Measurements from ENCODE around the gene PITX3.

PITX3 gene

GRCh38 chr10:102279104-102279503 lies 37.8 kb upstream of the PITX3 start:
- no peak for DNase-seq (ENCODE audit: low read depth)
- no peak for TF ChIP-seq CTCF (IDR thresholded peaks at IDR 0.05; ENCODE audit: control insufficient read depth, insufficient read depth, low read depth, low read length, missing control alignments)
- no peak overlapping the region for H3K4me3 ChIP-seq (ENCODE audit: control insufficient read depth, low read depth, low read length)

- H3K4me3 ChIP-seq (ENCODE audit: control insufficient read depth, low read depth, low read length): no peak overlapping the region
- TF ChIP-seq CTCF (IDR thresholded peaks at IDR 0.05; ENCODE audit: control insufficient read depth, insufficient read depth, low read depth, low read length, missing control alignments): no peak
- no peak for DNase-seq (ENCODE audit: low read depth)
Measured at GRCh38 chr10:102275343-102275742, 34.0 kb upstream of the PITX3 start.

- no peak for DNase-seq (ENCODE audit: low read depth)
- no peak overlapping the region for H3K4me3 ChIP-seq (ENCODE audit: control insufficient read depth, low read depth, low read length)
- no peak for TF ChIP-seq CTCF (IDR thresholded peaks at IDR 0.05; ENCODE audit: control insufficient read depth, insufficient read depth, low read depth, low read length, missing control alignments)
Measured at GRCh38 chr10:102274062-102274461, 32.8 kb upstream of the PITX3 start.

DNA sequence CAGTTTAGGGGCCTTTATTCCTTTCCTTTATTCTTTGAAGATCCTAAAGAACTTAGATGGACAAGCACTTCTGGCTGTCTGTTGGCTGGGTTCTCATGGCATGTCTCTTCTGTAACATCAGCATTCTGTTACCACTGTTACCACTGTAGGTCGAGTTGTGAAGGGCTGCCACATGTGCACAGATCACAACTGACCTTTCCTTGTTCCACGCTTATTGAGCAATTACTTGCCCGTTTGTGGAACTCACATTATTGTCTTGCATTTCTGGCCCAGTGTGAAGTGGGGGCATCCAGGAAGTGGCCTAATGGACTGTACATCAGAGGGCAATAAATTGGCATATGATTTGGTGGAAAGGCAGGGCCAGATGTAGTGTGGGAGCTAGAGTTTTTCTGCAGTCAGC lies 27.7 kb upstream of the PITX3 start:
- no peak overlapping the region for H3K4me3 ChIP-seq (ENCODE audit: control insufficient read depth, low read depth, low read length)
- TF ChIP-seq CTCF (IDR thresholded peaks at IDR 0.05; ENCODE audit: control insufficient read depth, insufficient read depth, low read depth, low read length, missing control alignments): no peak
- DNase-seq (ENCODE audit: low read depth): no peak

GRCh38 chr10:102268375-102268888 lies 27.1 kb upstream of the PITX3 start:
- no peak for DNase-seq (ENCODE audit: low read depth)
- no peak for TF ChIP-seq CTCF (IDR thresholded peaks at IDR 0.05; ENCODE audit: control insufficient read depth, insufficient read depth, low read depth, low read length, missing control alignments)
- H3K4me3 ChIP-seq (ENCODE audit: control insufficient read depth, low read depth, low read length): no peak overlapping the region

GRCh38 chr10:102267748-102268147 lies 26.4 kb upstream of the PITX3 start:
- H3K4me3 ChIP-seq (ENCODE audit: control insufficient read depth, low read depth, low read length): no peak overlapping the region
- no peak for TF ChIP-seq CTCF (IDR thresholded peaks at IDR 0.05; ENCODE audit: control insufficient read depth, insufficient read depth, low read depth, low read length, missing control alignments)
- peak; percentile 49 for DNase-seq (ENCODE audit: low read depth)

GRCh38 chr10:102266670-102267069 lies 25.4 kb upstream of the PITX3 start:
- no peak overlapping the region for H3K4me3 ChIP-seq (ENCODE audit: control insufficient read depth, low read depth, low read length)
- DNase-seq (ENCODE audit: low read depth): no peak
- TF ChIP-seq CTCF (IDR thresholded peaks at IDR 0.05; ENCODE audit: control insufficient read depth, insufficient read depth, low read depth, low read length, missing control alignments): no peak
